PC-3 (cell line): ENCODE results near the gene DCAF7. TPM values are rescaled to one million over a fixed set of nuclear protein-coding genes. Genes with fewer than 3 reads are reported as not detected.

Experiments used
- ATAC-seq: fragments of 200-7000 bp; cut with Tn5 transposase; 2 replicates; pipeline ENCODE4 v1.9.1; 2020; ENCODE audit warnings: mild to moderate bottlenecking, moderate library complexity
- BruUV-seq: library from RNA; stranded (reverse); fragments of 400-500 nt; replicated peaks from 2 replicates; lab custom pipeline; 2021; lab: Mats Ljungman, UMichigan
- CTCF ChIA-PET: fragments of 300-600 bp; sonication (Branson Sonifier 250); formaldehyde crosslinking; loops from one replicate; lab custom pipeline; 2022; ENCODE audit warnings: antibody characterized with exemption; lab: Charles Lee
- POLR2A ChIA-PET: fragments of 300-600 bp; sonication (Branson Sonifier 250); formaldehyde crosslinking; loops from one replicate; lab custom pipeline; 2022; ENCODE audit warnings: antibody characterized with exemption; ENCODE audit not compliant: unreplicated experiment; lab: Charles Lee
- DNase-seq: peaks from one replicate; pipeline ENCODE4 v3.0.0-alpha.2; 2015
- H2AFZ ChIP-seq: fragments of 300-600 bp; sonication (generic); 2 replicates; pipeline ENCODE4 v1.6.0; 2016; ENCODE audit warnings: antibody characterized with exemption, low read length
- H3F3A ChIP-seq: fragments of 300-600 bp; sonication (generic); one replicate; pipeline ENCODE4 v1.6.0; 2017; ENCODE audit warnings: antibody characterized with exemption, low read length, control low read depth, mild to moderate bottlenecking; ENCODE audit not compliant: unreplicated experiment
- H3K27ac ChIP-seq: fragments of 300-600 bp; sonication (generic); 2 replicates; pipeline ENCODE4 v1.5.1; 2016; ENCODE audit warnings: mild to moderate bottlenecking, low read length
- H3K27me3 ChIP-seq: fragments of 300-600 bp; sonication (generic); 2 replicates; pipeline ENCODE4 v1.6.1; 2016; ENCODE audit warnings: low read length, mixed read lengths
- H3K36me3 ChIP-seq: fragments of 300-600 bp; sonication (generic); 2 replicates; pipeline ENCODE4 v1.6.1; 2016; ENCODE audit warnings: low read depth, mixed run types, low read length, mixed read lengths
- H3K4me1 ChIP-seq: fragments of 300-600 bp; sonication (generic); 2 replicates; pipeline ENCODE4 v1.5.1; 2016; ENCODE audit warnings: low read length; ENCODE audit not compliant: insufficient read depth
- H3K4me2 ChIP-seq: fragments of 300-600 bp; sonication (generic); 2 replicates; pipeline ENCODE4 v1.6.0; 2016; ENCODE audit warnings: low read length
- H3K4me3 ChIP-seq: fragments of 300-600 bp; sonication (generic); 2 replicates; pipeline ENCODE4 v1.5.1; 2016; ENCODE audit warnings: mild to moderate bottlenecking, low read length, mixed read lengths
- H3K79me2 ChIP-seq: fragments of 300-600 bp; sonication (generic); 2 replicates; pipeline ENCODE4 v1.6.1; 2017; ENCODE audit warnings: low read length, mixed read lengths
- H3K9ac ChIP-seq: fragments of 300-600 bp; sonication (generic); 2 replicates; pipeline ENCODE4 v1.6.0; 2016; ENCODE audit warnings: mild to moderate bottlenecking, low read length
- H3K9me2 ChIP-seq: fragments of 300-600 bp; sonication (generic); replicated peaks from 2 replicates; pipeline ENCODE4 v1.6.1; 2016; ENCODE audit warnings: mixed run types, low read length, mixed read lengths
- H3K9me3 ChIP-seq: fragments of 300-600 bp; sonication (generic); 2 replicates; pipeline ENCODE4 v1.6.1; 2016; ENCODE audit warnings: low read length, mixed read lengths
- H4K20me1 ChIP-seq: fragments of 300-600 bp; sonication (generic); 2 replicates; pipeline ENCODE4 v1.6.1; 2016; ENCODE audit warnings: low read length, mixed read lengths
- CTCF ChIP-seq: fragments of 300-600 bp; sonication (generic); conservative IDR thresholded peaks from 2 replicates; pipeline ENCODE4 v1.5.1; 2017; ENCODE audit warnings: antibody characterized with exemption, low read depth, mild to moderate bottlenecking, low read length
- EZH2 ChIP-seq: fragments of 300-600 bp; sonication (generic); IDR thresholded peaks from one replicate; pipeline ENCODE4 v1.6.1; 2017; ENCODE audit warnings: antibody characterized with exemption, mild to moderate bottlenecking, low read length; ENCODE audit not compliant: unreplicated experiment
- EZH2phosphoT487 ChIP-seq: fragments of 300-600 bp; sonication (generic); IDR thresholded peaks from 2 replicates; pipeline ENCODE4 v1.6.1; 2018; ENCODE audit warnings: mild to moderate bottlenecking, antibody characterized with exemption, low read length, borderline replicate concordance
- intact Hi-C: fragments of 100-400 bp; cut with micrococcal nuclease; formaldehyde crosslinking; loops from 2 replicates; pipeline ENCODE4 v1.9.0; 2023
- total RNA-seq: library from RNA; depleted of rRNA; stranded (reverse); fragments of >200 nt; gene quantifications from 2 replicates; pipeline ENCODE4 v1.2.3, GENCODE V29; 2014

DCAF7 gene
- total RNA-seq, 1 experiment from 2014 or later, result 46.5 TPM

DNA sequence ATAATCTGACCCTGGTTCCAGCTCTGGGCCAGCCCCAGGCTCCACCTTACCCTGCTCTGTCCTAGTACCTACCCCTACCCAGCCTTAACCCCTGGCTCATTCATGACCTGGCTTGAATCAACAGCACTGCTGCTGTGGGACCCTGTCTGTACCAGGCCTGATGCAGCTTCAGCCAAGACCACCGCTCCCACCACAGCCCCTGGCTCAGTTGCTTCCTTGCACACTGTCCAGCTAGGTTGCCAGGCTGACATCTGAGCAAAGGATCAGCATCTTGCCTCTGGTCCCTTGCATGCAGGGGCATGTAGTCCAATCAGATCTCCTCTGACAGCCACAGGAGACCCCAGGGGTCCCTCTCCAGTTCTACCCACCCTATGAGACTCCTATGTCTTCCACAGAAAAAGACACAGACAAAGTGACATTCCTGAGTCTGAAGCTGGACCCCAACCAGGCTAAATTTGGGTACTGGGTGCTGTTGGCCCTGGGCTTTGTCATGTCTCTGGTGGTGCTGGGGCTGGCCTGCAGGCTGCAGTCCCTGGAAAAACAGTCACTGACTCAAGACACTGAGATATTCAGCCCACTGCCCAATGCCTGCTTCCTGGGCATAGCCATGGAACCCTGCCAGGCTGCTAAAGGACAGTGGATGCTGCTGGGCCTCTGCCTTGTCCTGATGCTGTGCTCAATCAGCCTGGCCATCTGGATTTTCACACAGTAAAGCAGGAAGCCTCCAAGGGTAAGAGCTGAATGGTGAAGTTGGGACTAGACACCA, 31.0 kb upstream of the DCAF7 start:
- H3K4me3 ChIP-seq, result no peak overlapping the region
- no peak overlapping the region for H3K4me2 ChIP-seq
- no peaks in the 10 kb centered on the region for H3K79me2 ChIP-seq
- CTCF ChIA-PET, result no interaction called here
- no peaks in the 10 kb centered on the region for H3K9me3 ChIP-seq
- POLR2A ChIA-PET, result no interaction called here
- H4K20me1 ChIP-seq, result no peaks in the 10 kb centered on the region
- BruUV-seq, result no TSS peak
- no peak for TF ChIP-seq CTCF
- TF ChIP-seq EZH2, result no peak
- no peak for TF ChIP-seq EZH2phosphoT487
- ATAC-seq (no peak), DNase-seq (no peak)
- H3K4me1 ChIP-seq, result peaks cover 14% of the 10 kb centered on the region
- H3K36me3 ChIP-seq, result no peaks in the 10 kb centered on the region
- H3K27ac ChIP-seq, result no peak overlapping the region
- no peaks in the 10 kb centered on the region for H3K27me3 ChIP-seq
- intact Hi-C loops, result no loop called here
- H2AFZ ChIP-seq, result no peak overlapping the region
- no peaks in the 10 kb centered on the region for H3F3A ChIP-seq
- H3K9ac ChIP-seq, result no peak overlapping the region
- H3K9me2 ChIP-seq, result no peaks in the 10 kb centered on the region

DNA sequence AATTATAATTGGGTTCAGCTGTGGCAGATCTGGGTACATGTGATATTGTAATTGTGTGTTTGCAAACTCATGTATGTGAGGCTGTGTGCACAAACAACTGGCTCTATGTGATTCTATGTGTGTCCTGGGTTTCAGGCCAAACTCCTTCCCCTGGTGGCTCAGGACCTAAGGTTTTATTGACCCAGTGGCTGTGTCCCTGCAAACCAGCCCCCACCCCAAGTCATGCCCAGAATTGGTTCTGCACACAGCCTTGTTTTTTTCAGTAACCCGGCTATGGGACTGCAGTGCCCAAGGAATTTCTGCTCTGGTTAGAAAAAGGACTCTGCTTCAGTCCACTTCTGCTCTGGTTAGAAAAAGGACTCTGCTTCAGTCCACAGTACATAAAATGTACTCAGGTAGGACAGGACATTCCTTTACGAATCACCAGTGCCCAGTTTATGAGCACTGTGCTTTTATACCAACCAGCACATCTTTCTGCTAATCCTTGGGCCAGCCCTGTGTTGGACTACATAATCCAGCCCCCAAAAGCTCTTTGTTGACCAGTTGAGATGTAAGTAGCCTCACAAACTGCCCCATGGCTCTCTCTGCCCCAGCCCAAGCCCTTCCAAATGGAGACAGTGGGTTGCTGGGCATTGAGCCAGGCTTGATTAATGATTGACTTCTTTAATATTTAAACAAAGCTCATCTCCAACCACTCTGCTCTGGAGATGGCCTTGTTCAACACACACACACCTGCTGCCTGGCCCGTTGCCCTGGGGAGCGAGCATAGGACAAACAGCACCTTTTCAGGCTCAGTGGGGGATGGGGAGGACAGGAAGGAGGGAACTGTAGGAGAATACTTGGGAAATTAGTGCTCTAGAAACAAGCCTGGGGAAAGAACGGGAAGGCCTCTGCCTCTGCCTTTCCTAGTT, 30.1 kb upstream of the DCAF7 start:
- intact Hi-C loops, result no loop called here
- no peaks in the 10 kb centered on the region for H3K9me3 ChIP-seq
- no peak overlapping the region for H2AFZ ChIP-seq
- DNase-seq, result peak; percentile 31
- no peak overlapping the region for H3K9ac ChIP-seq
- H3K27ac ChIP-seq, result no peak overlapping the region
- ChIA-PET CTCF (no interaction called here), POLR2A (no interaction called here)
- no peak overlapping the region for H3K4me2 ChIP-seq
- H3K9me2 ChIP-seq, result no peaks in the 10 kb centered on the region
- H3K36me3 ChIP-seq, result no peaks in the 10 kb centered on the region
- no peak for ATAC-seq
- no peaks in the 10 kb centered on the region for H3K79me2 ChIP-seq
- H3K4me1 ChIP-seq, result peaks cover 14% of the 10 kb centered on the region
- H4K20me1 ChIP-seq, result no peaks in the 10 kb centered on the region
- BruUV-seq, result no TSS peak
- TF ChIP-seq CTCF (no peak), EZH2phosphoT487 (no peak), EZH2 (no peak)
- no peaks in the 10 kb centered on the region for H3F3A ChIP-seq
- H3K27me3 ChIP-seq, result no peaks in the 10 kb centered on the region
- H3K4me3 ChIP-seq, result no peak overlapping the region
